RWPE2 (cell line): ENCODE measurements around the gene LONP1.

Source experiments
- ATAC-seq: fragments of 200-7000 bp; cut with Tn5 transposase; 3 replicates; pipeline ENCODE4 v1.9.1; 2021; ENCODE audit warnings: low read depth
- DNase-seq: peaks from one replicate; pipeline ENCODE4 v3.0.0-alpha.2; 2020; ENCODE audit warnings: low spot score
- H3K27ac ChIP-seq: fragments of 450-650 bp; 2 replicates; pipeline ENCODE4 v1.5.1; 2017; ENCODE audit warnings: mild to moderate bottlenecking; ENCODE audit not compliant: poor library complexity, severe bottlenecking
- H3K27me3 ChIP-seq: fragments of 250-450 bp; sonication (Bioruptor Pico); 2 replicates; pipeline ENCODE4 v1.5.1; 2021; ENCODE audit warnings: mild to moderate bottlenecking, moderate library complexity; ENCODE audit not compliant: insufficient read depth, poor library complexity, severe bottlenecking
- H3K36me3 ChIP-seq: fragments of 250-450 bp; sonication (Bioruptor Pico); 2 replicates; pipeline ENCODE4 v1.5.1; 2020; ENCODE audit warnings: low read depth, mild to moderate bottlenecking, moderate library complexity
- H3K4me1 ChIP-seq: fragments of 250-450 bp; sonication (Bioruptor Pico); 2 replicates; pipeline ENCODE4 v1.5.1; 2021; ENCODE audit warnings: mild to moderate bottlenecking, moderate library complexity; ENCODE audit not compliant: insufficient read depth, poor library complexity, severe bottlenecking
- H3K4me3 ChIP-seq: fragments of 250-450 bp; sonication (Bioruptor Pico); 2 replicates; pipeline ENCODE4 v1.5.1; 2021; ENCODE audit warnings: mild to moderate bottlenecking, moderate library complexity; ENCODE audit not compliant: severe bottlenecking
- H3K9me3 ChIP-seq: fragments of 250-450 bp; sonication (Bioruptor Pico); 2 replicates; pipeline ENCODE4 v1.5.1; 2021; ENCODE audit warnings: mild to moderate bottlenecking, moderate library complexity; ENCODE audit not compliant: severe bottlenecking
- TF ChIP-seq, protein P1 (sequence below): fragments of 450-650 bp; IDR thresholded peaks from one replicate; pipeline ENCODE4 v1.5.1; 2017; ENCODE audit warnings: mild to moderate bottlenecking, moderate library complexity; ENCODE audit not compliant: poor library complexity, severe bottlenecking

Gene LONP1

DNA sequence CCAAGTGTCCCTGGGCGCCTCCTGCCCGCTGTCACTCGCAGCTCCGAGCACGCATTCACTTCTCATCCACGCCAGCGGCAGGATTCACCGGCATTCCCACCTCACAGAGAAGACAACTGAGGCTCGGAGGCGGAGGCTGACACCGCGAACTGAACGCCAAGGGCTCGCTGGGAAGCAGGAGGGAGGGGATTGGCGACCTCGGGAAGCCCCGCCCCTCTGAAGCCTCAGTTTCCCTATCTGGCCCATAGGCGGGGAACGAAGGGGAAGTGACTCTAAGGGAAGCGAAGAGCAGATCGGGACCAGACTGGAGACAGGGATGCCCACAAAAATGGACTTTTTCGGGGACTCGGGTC, 39.9 kb downstream of the LONP1 start:
- peak overlapping the region; percentile 53 for H3K27ac ChIP-seq
- H3K4me3 ChIP-seq: peak overlapping the region; percentile 78
- TF ChIP-seq, protein P1, sequence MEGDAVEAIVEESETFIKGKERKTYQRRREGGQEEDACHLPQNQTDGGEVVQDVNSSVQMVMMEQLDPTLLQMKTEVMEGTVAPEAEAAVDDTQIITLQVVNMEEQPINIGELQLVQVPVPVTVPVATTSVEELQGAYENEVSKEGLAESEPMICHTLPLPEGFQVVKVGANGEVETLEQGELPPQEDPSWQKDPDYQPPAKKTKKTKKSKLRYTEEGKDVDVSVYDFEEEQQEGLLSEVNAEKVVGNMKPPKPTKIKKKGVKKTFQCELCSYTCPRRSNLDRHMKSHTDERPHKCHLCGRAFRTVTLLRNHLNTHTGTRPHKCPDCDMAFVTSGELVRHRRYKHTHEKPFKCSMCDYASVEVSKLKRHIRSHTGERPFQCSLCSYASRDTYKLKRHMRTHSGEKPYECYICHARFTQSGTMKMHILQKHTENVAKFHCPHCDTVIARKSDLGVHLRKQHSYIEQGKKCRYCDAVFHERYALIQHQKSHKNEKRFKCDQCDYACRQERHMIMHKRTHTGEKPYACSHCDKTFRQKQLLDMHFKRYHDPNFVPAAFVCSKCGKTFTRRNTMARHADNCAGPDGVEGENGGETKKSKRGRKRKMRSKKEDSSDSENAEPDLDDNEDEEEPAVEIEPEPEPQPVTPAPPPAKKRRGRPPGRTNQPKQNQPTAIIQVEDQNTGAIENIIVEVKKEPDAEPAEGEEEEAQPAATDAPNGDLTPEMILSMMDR: no peak
- H3K27me3 ChIP-seq: no peaks in the 10 kb centered on the region
- H3K36me3 ChIP-seq: no peaks in the 10 kb centered on the region
- no peaks in the 10 kb centered on the region for H3K9me3 ChIP-seq
- no peak for ATAC-seq
- no peaks in the 10 kb centered on the region for H3K4me1 ChIP-seq
- DNase-seq: no peak

DNA sequence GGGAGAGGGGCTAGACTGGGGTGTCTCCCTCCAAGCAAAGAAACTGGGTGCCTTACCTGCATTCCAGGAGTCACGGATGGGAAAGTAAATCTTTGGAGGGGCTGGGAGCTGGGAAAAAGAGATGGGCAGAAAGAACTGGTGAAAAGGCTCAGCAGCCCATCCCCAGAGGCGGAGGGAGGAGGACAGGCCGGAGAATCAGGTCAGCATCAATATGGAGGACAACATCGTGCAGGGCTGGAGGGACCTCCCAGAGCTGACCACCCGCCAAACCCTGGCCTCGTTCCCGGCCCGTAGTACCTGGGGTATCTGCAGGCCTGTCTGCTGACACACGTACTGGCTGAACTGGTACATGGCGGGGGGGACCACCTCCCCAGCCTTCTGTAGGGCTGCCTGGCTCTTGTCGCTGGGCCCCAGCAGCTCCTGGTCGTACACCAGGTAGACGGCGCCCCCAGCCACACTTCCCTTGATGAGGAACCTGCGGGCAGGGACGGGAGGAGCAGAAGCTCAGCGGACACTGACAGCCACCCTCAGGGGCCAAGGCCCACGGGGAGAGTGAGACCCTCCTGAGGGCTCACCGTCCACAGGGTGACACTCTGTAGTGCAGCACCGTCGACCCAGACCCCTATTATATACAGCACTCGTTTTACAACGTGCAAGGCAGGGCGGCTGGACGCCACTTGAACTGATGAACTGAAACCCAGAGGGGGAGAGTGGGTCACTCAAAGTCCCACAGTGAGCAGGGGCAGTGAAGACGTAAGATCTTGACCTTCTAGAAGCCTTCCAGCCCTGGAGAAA, 40.5 kb downstream of the LONP1 start:
- H3K36me3 ChIP-seq: no peaks in the 10 kb centered on the region
- no peaks in the 10 kb centered on the region for H3K4me1 ChIP-seq
- peak overlapping the region; percentile 78 for H3K4me3 ChIP-seq
- ATAC-seq (no peak), DNase-seq (no peak)
- H3K9me3 ChIP-seq: no peaks in the 10 kb centered on the region
- peak overlapping the region; percentile 53 for H3K27ac ChIP-seq
- TF ChIP-seq, protein P1: no peak
- no peaks in the 10 kb centered on the region for H3K27me3 ChIP-seq

DNA sequence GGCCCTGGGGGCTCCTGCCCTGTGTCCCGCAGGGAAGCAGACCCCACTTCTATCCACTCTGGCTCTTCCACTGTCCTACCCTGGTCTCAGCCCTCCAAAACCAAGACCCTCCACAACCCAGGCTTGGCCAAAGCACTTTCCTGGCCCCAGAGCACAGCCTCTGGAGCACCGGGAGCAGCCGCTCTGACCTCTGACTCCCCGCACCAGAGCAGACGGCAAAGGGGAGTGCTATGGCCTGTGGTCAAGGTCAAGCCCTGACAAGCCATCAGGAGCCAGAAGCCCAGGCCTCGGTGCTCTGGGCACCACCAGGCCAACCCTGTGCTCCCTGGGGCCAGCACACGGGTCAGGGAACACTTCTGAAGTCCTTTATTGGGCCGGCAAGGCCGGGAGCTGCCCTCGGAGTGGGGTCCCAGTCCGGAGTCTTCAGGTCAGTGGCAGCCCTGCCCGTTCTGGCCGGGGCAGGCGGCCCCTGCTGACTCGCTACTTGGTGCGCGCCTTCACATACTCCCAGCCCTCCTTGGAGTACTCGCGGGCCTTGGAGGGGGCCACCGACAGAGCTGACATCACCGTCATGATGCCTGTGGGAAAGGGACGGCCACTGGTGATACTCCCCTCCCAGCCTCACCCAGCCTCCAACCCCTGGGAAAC, 41.8 kb downstream of the LONP1 start:
- Histone ChIP-seq H3K9me3 (no peaks in the 10 kb centered on the region), H3K27me3 (no peaks in the 10 kb centered on the region), H3K27ac (no peak overlapping the region), H3K4me1 (no peaks in the 10 kb centered on the region), H3K4me3 (no peak overlapping the region), H3K36me3 (no peaks in the 10 kb centered on the region)
- TF ChIP-seq, protein P1: no peak
- no peak for ATAC-seq
- DNase-seq: no peak

DNA sequence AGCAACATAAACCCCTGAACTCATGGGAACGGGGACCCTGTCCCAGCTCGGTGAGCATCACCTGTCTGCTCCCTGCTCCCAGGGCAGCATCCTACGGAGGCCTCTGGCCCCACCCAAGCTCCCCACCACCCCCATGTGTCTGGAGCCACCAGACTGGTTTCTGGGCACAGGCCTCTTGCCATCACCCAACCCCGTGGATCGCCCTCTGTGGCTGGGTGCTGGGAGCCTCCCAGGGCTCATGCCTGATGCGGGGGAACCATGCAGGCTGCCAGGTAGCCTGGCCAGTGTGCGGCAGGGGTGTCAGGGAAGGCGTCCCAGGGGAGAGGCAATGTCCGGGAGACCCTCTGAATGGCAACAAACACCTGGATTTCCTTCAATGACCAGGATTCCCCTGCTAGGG, 42.4 kb downstream of the LONP1 start:
- no peak overlapping the region for H3K4me3 ChIP-seq
- TF ChIP-seq, protein P1: no peak
- DNase-seq: no peak

DNA sequence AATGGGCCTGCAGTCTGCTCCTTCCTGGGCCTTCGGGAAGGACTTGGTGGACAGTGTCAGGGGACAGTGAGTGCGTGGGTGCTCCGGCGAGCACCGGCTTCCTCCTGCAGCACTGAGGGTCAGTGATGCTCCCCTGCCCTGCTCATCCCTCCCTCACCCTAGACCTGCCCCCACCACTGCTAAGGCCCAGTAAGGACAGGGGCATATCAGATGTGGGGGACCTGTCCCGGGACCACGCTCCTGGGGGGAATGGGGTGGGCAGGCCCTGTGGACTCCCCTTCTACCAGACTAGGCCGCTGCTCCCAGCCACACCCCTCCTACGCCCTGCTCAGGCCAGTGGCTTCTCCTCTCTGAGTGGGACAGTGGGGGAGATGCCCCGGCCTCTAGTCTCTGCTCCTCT, 42.8 kb downstream of the LONP1 start:
- Histone ChIP-seq H3K4me3 (no peak overlapping the region), H3K27ac (no peak overlapping the region), H3K4me1 (no peaks in the 10 kb centered on the region), H3K36me3 (no peaks in the 10 kb centered on the region), H3K9me3 (no peaks in the 10 kb centered on the region), H3K27me3 (no peaks in the 10 kb centered on the region)
- no peak for DNase-seq
- ATAC-seq: no peak
- TF ChIP-seq, protein P1: no peak

More for the DNA sequence above, 42.4 kb downstream of the LONP1 start:
- H3K27me3 ChIP-seq: no peaks in the 10 kb centered on the region
- no peaks in the 10 kb centered on the region for H3K4me1 ChIP-seq
- H3K36me3 ChIP-seq: no peaks in the 10 kb centered on the region
- H3K9me3 ChIP-seq: no peaks in the 10 kb centered on the region
- no peak overlapping the region for H3K27ac ChIP-seq
- no peak for ATAC-seq
